Measurements from ENCODE around the gene BBOF1. TPM values are rescaled to one million over a fixed set of nuclear protein-coding genes. Genes with fewer than 3 reads are reported as not detected.

The BBOF1 gene
- total RNA-seq, 3 donors from 2014 or later (not counting 1 experiment from before 2014, with no cell fraction given): 3.1 to 3.6 (median 3.2) TPM

GRCh38 chr14:74014299-74014698 is 4.8 kb upstream of the BBOF1 start:
- Mint-ChIP-seq H3K36me3 (no peaks in the 10 kb centered on the region), H3K27me3 (ENCODE audit: low read depth in 2 of 2) (no peaks in the 10 kb centered on the region), H3K27ac (no peak overlapping the region), H3K4me3 (no peak overlapping the region), H3K9me3 (no peaks in the 10 kb centered on the region), H3K4me1 (peaks cover 13% of the 10 kb centered on the region in 2 donors)
- intact Hi-C loops (cut with micrococcal nuclease): loop anchor here (10.0 kb wide), 1 partner anchor 129 kb away; the partner anchor contains the start of gene ZNF410
- 93% methylated on average over 1 of the region's 1 CpG for WGBS (ENCODE audit: insufficient coverage)
- ATAC-seq (no peak), DNase-seq (no peak)
- no peak overlapping the region for H3K27ac ChIP-seq (ENCODE audit: low read length)
- H3K4me3 ChIP-seq (ENCODE audit: low read length): no peak overlapping the region
- no peaks in the 10 kb centered on the region for H3K9me3 ChIP-seq (ENCODE audit: control insufficient read depth, insufficient read depth, low read length)
- H3K36me3 ChIP-seq (ENCODE audit: control insufficient read depth, insufficient read depth, low read length): peaks cover 2% of the 10 kb centered on the region
- no peak for TF ChIP-seq CTCF (IDR thresholded peaks at IDR 0.05)
- no peaks in the 10 kb centered on the region for H3K27me3 ChIP-seq (ENCODE audit: control insufficient read depth, insufficient read depth, low read length)
- H3K4me1 ChIP-seq (ENCODE audit: control insufficient read depth, insufficient read depth, low read length): peaks cover 8% of the 10 kb centered on the region

- Histone ChIP-seq H3K4me1 (ENCODE audit: control insufficient read depth, insufficient read depth, low read length) (peaks cover 14% of the 10 kb centered on the region), H3K36me3 (ENCODE audit: control insufficient read depth, insufficient read depth, low read length) (no peaks in the 10 kb centered on the region), H3K27me3 (ENCODE audit: control insufficient read depth, insufficient read depth, low read length) (no peaks in the 10 kb centered on the region), H3K9me3 (ENCODE audit: control insufficient read depth, insufficient read depth, low read length) (no peaks in the 10 kb centered on the region), H3K4me3 (ENCODE audit: low read length) (no peak overlapping the region), H3K27ac (ENCODE audit: low read length) (no peak overlapping the region)
- Mint-ChIP-seq H3K36me3 (no peaks in the 10 kb centered on the region), H3K27me3 (ENCODE audit: low read depth in 2 of 2) (no peaks in the 10 kb centered on the region), H3K27ac (no peak overlapping the region), H3K4me3 (no peak overlapping the region), H3K9me3 (no peaks in the 10 kb centered on the region), H3K4me1 (peaks cover 18 to 20% of the 10 kb centered on the region in 2 donors)
- no peak for DNase-seq
- TF ChIP-seq CTCF (IDR thresholded peaks at IDR 0.05): no peak
- intact Hi-C loops (cut with micrococcal nuclease): loop anchor here (5.0 to 10.0 kb wide), 2 partner anchors 63 to 130 kb away; partner anchors contain the start of genes COQ6, FAM161B and ZNF410
- no peak for ATAC-seq
- WGBS (ENCODE audit: insufficient coverage): 91% methylated on average over 1 of the region's 3 CpGs
Measured at GRCh38 chr14:74015176-74015575, 4.0 kb upstream of the BBOF1 start.

GRCh38 chr14:74015963-74016362 is 3.2 kb upstream of the BBOF1 start:
- no peak overlapping the region for H3K4me3 Mint-ChIP-seq
- Histone ChIP-seq H3K27me3 (ENCODE audit: control insufficient read depth, insufficient read depth, low read length) (no peaks in the 10 kb centered on the region), H3K9me3 (ENCODE audit: control insufficient read depth, insufficient read depth, low read length) (no peaks in the 10 kb centered on the region), H3K27ac (ENCODE audit: low read length) (no peak overlapping the region), H3K4me3 (ENCODE audit: low read length) (no peak overlapping the region), H3K4me1 (ENCODE audit: control insufficient read depth, insufficient read depth, low read length) (peaks cover 14% of the 10 kb centered on the region), H3K36me3 (ENCODE audit: control insufficient read depth, insufficient read depth, low read length) (no peaks in the 10 kb centered on the region)
- intact Hi-C loops (cut with micrococcal nuclease): loop anchor here (5.0 to 10.0 kb wide), 2 partner anchors 64 to 131 kb away; partner anchors contain the start of genes COQ6, FAM161B and ZNF410
- peak overlapping the region; percentile 11 to 59 for H3K27ac Mint-ChIP-seq
- H3K36me3 Mint-ChIP-seq: no peaks in the 10 kb centered on the region
- ATAC-seq: no peak
- no peaks in the 10 kb centered on the region for H3K9me3 Mint-ChIP-seq
- DNase-seq: no peak
- peaks cover 18 to 20% of the 10 kb centered on the region in 2 donors for H3K4me1 Mint-ChIP-seq
- TF ChIP-seq CTCF (IDR thresholded peaks at IDR 0.05): no peak
- H3K27me3 Mint-ChIP-seq (ENCODE audit: low read depth in 2 of 2): no peaks in the 10 kb centered on the region

- H3K4me1 ChIP-seq (ENCODE audit: control insufficient read depth, insufficient read depth, low read length): peaks cover 14% of the 10 kb centered on the region
- Mint-ChIP-seq H3K27me3 (ENCODE audit: low read depth in 2 of 2) (no peaks in the 10 kb centered on the region), H3K9me3 (no peaks in the 10 kb centered on the region), H3K36me3 (no peaks in the 10 kb centered on the region), H3K4me3 (peak overlapping the region; percentile 91), H3K27ac (peak overlapping the region; percentile 88 to 91), H3K4me1 (peaks cover 18 to 20% of the 10 kb centered on the region in 2 donors)
- no peak for TF ChIP-seq CTCF (IDR thresholded peaks at IDR 0.05)
- no peaks in the 10 kb centered on the region for H3K36me3 ChIP-seq (ENCODE audit: control insufficient read depth, insufficient read depth, low read length)
- H3K4me3 ChIP-seq (ENCODE audit: low read length): peak overlapping the region; percentile 97
- H3K27ac ChIP-seq (ENCODE audit: low read length): peak overlapping the region; percentile 94
- ATAC-seq: peak in 1 of 3 donors; percentile 28
- no peaks in the 10 kb centered on the region for H3K27me3 ChIP-seq (ENCODE audit: control insufficient read depth, insufficient read depth, low read length)
- WGBS (ENCODE audit: insufficient coverage): 3% methylated on average over 2 of the region's 8 CpGs
- H3K9me3 ChIP-seq (ENCODE audit: control insufficient read depth, insufficient read depth, low read length): no peaks in the 10 kb centered on the region
- peak in 1 of 2 donors; percentile 53 for DNase-seq
- intact Hi-C loops (cut with micrococcal nuclease): loop anchor here (2.0 to 10.0 kb wide), 4 partner anchors 66 to 527 kb away; partner anchors contain the start of genes ALDH6A1, COQ6, FAM161B and LIN52
Measured at GRCh38 chr14:74018174-74018585, 969 bp upstream of the BBOF1 start.
